GM18502 (cell line): ENCODE measurements around the gene ATF7.
"Not testable (repeated sequence)": the region's sequence is repeated elsewhere in the genome, so short reads cannot be mapped to it uniquely, and the experiment has no call there.

Experiments
- ATAC-seq: cut with Tn5 transposase; IDR thresholded peaks from one replicate; pipeline ENCODE4 v1.9.1; 2021; ENCODE audit warnings: mild to moderate bottlenecking; ENCODE audit not compliant: unreplicated experiment, poor library complexity

Gene ATF7

DNA sequence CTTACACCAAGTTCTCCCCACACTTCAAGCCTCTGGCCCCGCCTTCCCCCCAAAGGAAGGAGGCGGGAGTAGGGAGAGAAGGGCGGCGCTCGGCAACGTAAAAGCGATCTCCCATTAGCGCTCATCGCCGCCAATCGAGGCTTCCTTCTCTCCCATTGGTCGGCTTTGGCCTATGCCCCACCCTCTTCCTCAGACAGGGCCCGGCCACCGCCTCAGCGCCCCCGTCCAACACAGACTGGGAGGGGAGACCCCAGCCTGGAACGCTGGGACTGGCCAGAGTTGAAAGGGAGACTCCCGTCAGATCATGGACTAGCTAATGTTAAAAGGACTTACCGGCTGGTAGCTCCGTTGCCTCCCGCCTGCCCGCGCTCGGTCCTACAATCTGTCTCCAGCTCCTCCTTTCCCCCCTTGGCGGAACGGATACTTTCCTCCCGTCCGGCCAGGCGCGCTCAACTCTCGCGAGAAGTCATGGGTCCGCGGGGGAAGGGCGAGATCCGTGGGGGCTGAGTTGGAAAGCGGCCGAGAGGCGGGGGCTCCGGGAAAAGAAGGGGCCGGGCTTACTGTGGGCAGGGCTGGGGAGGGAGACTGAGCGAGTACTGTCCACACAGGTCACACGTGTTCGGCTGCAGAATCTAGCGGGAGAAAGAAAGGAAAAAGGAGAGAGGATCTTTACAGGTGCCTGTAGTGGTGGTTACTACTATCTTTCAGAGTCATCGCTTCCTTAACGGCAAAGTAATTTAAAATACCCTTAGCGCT is at the start of gene ATF7:
Gene ATF7, minus strand, starts transcription at position 437 of the 756 bp plus-strand sequence. CDS start 25,382 bp downstream, outside the sequence.
- peak; percentile 96 for ATAC-seq

DNA sequence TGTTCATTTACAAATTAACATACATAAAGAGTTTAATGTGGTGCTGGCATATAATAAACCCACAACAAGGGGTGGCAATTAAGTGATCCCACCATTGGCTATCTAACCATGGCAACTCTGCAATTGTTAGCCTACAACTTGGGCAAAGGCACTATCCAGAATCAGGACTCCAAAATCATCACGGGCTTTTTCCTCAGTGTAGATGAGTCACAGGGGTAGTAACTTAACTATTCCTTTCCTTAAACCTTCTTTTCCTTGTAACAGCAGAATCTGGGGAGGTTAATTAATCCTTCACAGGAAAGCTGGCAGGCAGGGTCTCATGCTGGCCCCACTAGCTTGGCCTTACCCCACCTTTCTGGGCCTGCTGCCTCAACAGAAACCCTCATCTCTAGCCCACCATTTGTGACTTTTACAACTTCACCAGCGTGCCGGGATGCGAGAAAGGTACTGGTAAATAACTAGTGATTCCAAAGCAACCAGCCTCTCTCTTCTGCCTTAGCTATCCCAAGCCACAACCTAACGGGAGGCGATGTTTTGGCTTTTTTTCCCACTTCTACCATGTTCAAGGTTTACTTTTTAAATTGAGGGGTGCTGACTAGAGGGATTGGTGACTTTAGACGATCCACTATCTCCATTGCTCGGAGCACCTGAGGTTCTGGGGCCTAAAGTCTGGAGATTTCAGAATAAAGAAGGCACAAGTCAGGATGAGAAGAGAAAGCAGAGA is 49.0 kb upstream of the ATF7 start:
- ATAC-seq = no peak

DNA sequence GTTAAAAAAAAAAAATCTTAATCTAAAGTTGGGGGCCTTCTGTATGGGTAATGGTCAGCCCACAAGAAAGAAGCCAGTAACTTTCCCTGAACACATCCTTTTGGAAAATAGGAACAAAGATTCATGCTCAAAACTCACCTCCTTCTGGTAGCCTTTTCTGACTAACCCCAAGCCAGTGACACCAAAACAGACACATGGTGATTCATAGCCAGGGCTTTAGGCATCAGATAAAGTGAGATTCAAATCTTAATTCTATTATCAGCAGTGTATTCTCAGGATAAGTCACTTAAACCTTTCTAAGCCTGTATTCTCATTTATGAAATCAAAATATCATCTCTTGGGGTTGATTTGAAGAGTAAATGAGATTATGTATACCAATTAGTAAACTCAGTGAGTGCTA is 44.8 kb upstream of the ATF7 start:
- no peak for ATAC-seq

DNA sequence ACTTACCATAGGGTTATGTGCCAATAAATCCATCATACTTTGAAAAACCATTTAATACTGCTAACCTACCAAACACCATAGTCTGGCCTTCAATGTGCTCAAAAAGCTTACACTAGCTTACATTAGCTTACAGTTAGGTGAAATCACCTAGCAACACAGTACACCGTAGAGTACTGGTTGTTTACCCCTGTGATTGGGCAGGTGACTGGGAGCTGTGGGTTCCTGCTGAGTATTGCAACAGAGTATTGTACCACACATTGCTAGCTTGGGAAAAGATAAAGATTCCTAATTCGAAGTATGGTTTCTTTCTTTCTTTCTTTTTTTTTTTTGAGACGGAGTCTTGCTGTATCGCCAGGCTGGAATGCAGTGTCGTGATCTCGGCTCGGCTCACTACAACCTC is 44.1 kb upstream of the ATF7 start:
- ATAC-seq = no peak

DNA sequence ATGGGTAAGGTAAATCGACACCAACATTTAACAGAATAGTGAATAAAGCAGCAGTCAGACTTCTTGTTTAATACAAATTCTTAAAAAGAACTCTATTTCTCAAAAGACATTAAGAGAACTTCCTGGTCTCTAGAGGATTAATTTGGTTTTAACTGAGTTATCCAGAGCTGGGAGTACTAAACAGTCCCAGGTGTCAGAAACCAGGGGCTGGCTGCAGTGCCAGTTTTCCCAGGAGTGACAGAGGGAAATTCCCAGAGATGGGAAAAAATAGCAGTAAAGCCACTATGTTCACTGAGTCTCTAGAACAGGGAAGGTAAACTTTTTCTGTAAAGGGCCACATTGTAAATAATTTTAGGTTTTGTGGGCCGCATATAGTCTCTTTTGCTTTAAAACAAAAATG is 40.9 kb upstream of the ATF7 start:
- no peak for ATAC-seq

DNA sequence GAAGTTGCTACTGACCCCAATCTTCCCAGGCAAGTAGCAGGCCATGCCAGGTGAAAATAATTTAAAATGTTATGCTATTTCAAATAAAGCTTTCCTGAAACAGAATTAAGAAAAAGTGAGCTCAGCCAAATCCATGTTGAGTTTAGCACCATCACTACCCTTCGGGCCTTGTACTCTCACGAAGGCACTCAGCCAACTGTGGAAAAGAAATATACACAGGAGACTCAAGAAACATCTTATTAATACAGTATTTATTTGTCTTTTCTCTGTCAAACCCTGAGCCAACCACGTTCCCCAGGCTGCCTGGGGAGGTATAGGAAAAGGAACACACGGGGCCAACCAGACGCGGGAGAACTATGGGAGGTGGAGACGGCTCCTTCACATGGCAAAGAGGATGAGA is 38.8 kb upstream of the ATF7 start:
- ATAC-seq = no peak

DNA sequence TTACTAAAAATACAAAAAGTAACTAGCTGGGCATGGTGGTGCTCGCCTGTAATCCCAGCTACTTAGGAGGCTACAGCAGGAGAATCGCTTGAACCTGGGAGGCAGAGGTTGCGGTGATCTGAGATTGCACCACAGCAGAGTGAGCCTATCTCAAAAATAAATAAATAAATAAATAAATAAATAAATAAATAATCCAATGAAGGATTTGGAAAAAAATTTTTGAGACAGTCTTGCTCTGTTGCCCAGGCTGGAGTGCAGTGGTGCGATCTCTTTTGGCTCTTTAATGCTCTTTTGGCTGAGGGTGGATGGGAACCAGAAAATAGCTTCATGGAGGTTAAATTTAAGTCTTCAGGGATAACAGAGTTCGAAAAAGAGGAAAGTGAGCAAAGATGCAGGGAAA is 38.0 kb upstream of the ATF7 start:
- ATAC-seq = no peak

DNA sequence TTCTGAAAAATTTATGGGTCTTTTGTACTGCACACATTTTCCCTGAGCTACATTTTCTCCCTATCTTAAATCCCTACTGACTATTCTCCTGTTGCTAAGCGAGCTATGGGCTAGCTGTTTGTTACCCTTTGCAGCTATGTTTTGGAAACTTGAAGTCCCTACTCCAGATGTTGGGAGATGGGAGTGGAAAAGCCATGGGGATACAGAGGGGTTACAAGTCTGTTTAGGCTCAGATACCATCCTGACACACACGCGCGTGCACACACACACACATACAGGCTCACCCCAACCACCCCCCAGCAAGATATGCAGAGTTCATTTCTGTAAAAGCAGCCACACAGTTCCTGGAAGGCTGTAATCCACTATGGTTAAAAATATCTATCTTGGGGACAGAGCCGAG is 33.9 kb upstream of the ATF7 start:
- no peak for ATAC-seq

DNA sequence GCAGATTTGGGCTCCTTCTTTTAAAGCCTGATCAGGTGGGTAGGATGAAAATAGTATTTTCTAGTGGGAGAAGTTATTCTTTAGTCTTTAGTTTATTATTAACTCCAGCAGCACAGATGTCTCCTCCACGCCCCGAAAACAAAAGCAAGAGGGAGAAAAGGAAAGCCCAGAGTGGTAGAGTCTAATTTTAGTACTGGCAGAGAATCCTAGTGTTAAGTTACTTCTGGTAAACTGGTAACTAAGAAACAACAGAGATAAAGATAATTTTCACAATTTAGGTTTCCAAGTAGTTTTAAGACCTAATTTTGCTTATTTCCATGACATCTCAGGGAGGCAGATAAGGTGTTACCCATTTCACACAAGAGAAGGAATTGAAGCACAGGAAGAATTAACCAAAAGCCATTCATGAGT is 33.4 kb upstream of the ATF7 start:
- no peak for ATAC-seq

DNA sequence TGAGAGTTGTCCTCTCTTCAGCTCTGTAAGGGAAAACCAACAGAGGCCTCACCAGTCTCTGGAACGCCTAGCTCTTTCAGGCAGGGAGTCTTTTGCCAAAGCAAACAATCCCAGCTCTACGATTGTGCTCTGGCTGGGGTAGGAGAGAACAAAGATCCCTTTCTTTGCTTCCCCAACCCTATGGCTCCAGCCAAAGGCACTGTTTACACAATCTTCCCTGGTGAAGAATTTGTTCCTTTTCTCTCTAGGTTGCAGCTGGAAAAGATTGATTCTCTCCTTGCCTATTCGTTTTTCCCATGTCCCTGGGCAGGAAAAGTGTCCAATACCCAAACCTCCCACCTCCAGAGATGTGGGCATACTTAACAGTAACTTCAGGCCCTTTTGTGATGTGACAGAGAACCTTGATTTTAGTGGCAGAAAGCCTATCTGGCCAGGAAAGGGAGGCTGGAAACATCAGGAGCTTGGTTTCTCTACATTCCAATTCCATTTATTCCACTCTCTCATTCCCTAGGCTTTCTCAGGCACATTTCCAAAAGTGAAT is 32.9 kb upstream of the ATF7 start:
- no peak for ATAC-seq

DNA sequence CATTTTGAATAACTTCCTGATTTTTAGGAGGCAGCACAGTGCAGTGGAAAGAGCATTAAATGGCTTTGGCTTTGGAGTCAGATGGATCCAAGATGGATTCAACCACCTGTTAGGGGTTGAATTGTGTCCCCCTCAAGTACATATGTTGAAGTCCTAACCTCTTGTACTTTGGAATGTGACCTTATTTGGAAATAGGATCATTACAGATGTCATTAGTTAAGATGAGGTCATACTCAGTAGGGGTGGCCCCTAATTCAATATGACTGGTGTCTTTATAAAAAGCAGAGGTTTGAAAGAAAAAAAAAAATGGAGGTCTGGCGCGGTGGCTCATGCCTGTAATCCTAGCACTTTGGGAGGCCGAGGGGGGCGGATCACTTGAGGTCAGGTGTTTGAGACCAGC is 30.9 kb upstream of the ATF7 start:
- no peak for ATAC-seq

DNA sequence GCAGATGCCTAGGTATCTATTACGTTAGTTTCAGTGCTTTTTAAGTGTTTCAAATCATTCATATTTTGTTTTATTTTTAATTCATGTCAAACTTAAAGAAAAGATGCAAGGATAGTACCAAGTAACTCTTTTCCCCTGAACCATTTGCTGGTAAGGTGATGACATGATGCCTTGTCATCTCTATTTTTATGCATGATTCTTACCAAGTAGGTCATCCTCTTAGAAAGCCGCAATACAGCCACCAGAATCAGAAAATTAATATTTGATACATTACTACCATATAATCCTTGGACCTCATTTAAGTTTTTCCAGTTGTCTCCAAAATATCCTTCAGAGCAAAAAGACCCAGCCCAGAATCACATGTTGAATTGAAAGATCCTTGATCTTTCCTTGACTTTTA is 27.4 kb upstream of the ATF7 start:
- no peak for ATAC-seq

DNA sequence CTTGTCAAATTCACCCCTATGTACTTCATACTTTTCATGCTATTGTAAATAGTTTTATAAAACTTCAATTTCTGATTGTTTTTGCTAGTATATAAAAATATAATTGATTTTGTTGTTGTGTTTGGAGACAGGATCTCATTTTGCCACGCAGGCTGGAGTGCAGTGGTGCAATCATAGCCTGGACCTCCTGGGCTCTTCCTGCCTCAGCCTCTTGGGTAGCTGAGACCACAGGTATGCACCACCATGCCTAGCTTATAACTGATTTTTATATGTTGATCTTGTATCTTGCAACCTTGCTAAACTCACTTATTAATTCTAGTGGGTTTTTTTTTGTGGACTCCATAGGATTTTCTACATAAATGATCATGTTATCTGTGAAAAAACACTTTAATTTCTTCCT is 26.2 kb upstream of the ATF7 start:
- no peak for ATAC-seq

DNA sequence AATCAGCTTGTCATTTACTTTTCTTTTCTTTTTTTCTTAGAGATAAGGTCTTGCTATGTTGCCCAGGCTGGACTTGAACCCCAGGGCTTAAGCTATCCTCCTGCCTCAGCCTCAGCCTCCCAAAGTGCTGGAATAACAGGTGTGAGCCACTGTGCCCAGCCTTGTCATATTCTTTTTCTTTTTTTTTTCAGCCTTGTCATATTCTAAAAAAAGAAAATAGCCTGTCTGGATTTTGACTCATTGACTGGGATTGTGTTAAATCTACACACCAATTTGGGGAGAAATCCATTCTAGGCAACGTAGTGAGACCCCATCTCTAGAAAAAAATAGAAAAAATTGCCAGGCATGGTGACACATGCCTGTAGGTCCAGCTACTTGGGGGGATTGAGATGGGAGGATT is 25.6 kb upstream of the ATF7 start:
- no peak for ATAC-seq

DNA sequence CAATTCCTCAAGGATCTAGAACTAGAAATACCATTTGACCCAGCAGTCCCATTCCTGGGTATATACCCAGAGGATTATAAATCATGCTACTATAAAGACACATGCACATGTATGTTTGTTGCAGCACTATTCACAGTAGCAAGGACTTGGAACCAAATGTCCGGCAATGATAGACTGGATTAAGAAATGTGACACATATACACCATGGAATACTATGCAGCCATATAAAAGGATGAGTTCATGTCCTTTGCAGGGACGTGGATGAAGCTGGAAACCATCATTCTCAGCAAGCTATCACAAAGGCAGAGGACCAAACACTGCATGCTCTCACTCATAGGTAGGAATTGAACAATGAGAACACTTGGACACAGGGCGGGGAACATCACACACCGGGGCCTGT is 20.1 kb upstream of the ATF7 start:
- ATAC-seq = not testable (repeated sequence)

DNA sequence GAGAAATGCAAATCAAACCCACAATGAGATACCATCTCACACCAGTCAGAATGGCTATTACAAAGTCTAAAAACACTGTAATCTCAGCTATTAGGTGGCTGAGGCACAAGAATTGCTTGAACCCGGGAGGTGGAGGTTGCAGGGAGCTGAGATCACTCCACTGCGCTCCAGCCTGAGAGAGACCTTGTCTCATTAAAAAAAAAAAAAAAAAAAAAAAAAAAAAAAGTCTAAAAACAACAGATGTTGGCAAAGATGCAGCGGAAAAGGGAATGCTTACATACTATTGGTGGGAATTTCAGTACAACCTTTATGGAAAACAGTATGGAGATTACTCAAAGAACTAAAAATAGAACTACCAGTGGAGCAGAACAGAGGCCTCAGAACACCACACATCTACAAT is 19.0 kb upstream of the ATF7 start:
- ATAC-seq = no peak

DNA sequence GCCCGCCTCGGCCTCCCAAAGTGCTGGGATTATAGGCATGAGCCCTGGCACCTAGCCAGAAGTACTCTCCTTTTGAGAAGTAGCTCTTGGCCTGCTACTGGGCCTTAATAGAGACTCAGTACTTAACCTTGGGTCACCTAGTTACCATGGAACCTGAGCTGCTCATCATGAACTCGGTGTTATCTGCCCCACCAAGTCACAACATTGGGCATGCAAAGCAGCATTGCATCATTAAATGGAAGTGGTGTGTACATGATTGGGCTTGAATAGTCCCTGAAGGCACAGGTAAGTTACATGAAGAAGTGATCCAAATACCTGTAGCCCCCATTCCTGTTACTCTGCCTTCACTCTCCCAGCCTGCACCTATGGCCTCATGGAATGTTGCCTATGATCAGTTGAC is 18.0 kb upstream of the ATF7 start:
- ATAC-seq = no peak

DNA sequence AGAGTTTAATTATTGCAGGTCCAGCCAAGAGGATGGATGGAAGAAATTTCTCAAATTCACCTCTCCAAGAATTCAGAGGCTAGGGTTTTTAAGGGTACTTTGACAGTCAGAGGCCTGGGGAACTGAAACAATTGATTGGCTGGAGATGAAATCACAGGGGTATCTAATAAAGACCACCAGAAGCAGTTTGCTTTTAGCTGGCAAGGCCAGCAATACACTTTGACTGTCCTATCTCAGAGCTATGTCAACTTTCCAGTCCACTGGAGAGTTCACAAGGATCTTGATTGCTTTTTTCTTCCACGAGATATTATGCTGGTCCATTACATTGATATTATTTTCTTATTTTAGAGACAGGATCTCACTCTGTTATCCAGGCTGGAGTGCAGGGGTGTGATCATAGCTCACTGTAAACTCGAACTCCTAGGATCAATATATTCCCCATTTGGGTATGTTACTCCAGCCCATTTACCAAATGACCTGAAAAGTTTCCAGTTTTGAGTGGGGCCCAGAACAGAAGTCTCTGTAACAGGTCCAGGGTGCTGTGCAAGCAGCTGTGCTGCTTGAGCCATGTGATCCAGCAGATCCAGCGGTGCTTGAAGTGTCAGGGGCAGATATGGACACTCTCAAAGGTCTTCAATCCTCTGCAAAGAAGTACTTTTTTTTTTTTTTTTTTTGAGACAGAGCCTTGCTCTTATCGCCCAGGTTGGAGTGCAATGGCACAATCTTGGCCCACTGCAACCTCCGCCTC is 17.2 kb upstream of the ATF7 start:
- ATAC-seq = no peak

DNA sequence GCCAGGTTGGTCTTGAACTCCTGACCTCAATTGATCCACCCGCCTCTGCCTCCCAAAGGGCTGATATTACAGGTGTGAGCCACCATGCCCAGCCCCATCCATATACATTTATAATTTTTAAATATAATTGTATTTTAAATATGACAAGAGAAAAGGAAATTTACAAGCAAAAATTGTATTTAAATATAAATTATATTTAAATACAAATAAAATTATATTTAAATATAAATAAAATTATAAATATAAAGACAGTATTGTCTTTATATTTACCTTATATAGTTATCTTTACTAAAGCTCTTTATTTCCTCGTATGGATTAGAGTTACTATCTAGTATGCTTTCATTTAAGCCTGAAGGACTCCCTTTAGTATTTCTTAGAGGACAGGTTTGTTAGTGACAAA is 11.9 kb upstream of the ATF7 start:
- no peak for ATAC-seq

DNA sequence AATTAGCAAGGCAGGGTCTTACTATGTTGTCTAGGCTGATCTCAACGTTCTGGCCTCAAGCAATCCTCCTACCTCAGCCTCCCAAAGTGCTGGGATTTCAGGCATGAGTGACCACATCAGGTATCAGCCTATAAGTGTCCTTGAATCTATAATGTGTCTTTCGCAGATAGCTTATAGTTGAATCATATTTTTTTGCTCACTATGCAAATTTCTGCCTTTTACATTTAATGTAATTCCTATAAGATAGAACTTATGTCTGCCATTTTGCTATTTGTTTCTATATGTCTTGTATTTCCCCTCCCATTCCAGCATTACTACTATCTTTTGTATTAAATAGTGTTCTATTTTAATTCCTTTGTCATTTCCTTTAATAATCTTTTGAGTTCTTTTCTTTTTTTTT is 10.5 kb upstream of the ATF7 start:
- no peak for ATAC-seq

DNA sequence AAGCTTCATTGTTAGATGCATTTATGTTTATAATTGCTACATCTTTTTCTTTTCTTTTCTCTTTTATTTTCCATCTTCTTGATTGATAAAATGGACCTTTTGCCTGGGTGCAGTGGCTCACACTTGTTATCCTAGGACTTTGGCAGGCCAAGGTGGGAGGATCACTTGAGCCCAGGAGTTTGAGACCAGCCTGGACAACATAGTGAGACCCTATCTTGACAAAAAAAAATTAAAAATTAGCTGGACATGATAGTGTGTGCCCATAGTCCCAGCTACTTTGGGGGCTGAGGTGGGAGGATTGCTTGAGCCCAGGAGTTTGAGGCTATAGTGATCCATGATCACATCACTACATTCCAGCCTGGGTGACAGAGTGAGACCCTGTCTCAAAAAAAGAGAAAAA is 9.5 kb upstream of the ATF7 start:
- not testable (repeated sequence) for ATAC-seq
